Measurements from ENCODE around the gene TTC7B.
"Not testable (repeated sequence)": the region's sequence is repeated elsewhere in the genome, so short reads cannot be mapped to it uniquely, and the experiment has no call there.

TTC7B gene

DNA sequence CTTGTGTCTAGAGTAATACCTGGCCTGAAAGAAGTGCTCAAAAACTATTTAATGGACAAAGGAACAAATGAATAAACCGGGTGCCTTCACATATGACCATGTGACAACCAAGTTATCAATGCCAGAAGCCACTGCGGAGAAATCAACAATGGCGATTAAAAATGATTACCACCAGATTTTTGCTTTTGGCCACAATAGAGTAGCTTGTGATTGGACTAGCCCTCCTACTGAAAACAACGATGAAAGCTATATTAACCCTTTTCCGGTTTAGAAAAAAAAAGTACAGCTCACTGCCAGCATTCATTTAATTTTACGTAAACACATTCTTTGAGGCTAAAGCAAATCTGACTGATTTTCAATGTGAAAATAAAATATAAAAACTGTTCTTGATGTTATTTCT is 41.6 kb upstream of the TTC7B start:
- Histone ChIP-seq H3K4me2 (ENCODE audit: insufficient read depth, low read length) (no peak overlapping the region), H3K36me3 (ENCODE audit: insufficient read depth, low read length) (no peaks in the 10 kb centered on the region)

DNA sequence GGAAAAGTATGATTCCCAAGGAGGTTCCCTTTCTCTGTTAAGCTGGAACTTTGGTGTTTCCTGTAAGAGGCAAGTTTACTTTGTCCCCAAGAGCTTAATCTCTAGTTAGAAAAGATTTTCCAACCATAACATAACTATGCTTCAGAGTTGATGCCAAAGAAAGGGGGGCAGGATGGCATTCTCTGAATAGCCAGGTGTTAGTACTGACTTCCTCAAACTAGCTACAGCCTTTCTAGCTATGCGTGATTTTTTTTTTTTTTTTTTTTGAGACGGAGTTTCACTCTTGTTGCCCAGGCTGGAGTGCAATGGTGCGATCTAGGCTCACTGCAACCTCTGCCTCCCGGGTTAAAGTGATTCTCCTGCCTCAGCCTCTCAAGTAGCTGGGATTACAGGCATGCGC is 39.9 kb upstream of the TTC7B start:
- DNase-seq; H3K27ac ChIP-seq (ENCODE audit: low read length); H3K36me3 ChIP-seq (ENCODE audit: insufficient read depth, low read length); H4K20me1 ChIP-seq (ENCODE audit: insufficient read depth, low read length); H2AFZ ChIP-seq (ENCODE audit: low read depth, low read length); ATAC-seq (ENCODE audit: insufficient read depth, low read depth); H3K9me3 ChIP-seq (ENCODE audit: insufficient read depth, low read length, severe bottlenecking); H3K4me2 ChIP-seq (ENCODE audit: insufficient read depth, low read length); H3K9ac ChIP-seq (ENCODE audit: low read depth, low read length); H3K4me1 ChIP-seq (ENCODE audit: insufficient read depth, low read length); H3K79me2 ChIP-seq (ENCODE audit: insufficient read depth, low read length); H3K4me3 ChIP-seq (ENCODE audit: low read depth in 1 of 2, low read length in 2 of 2); H3K27me3 ChIP-seq (ENCODE audit: insufficient read depth, low read length, poor library complexity): not testable (repeated sequence)

More for the DNA sequence above, 41.6 kb upstream of the TTC7B start:
- Histone ChIP-seq H4K20me1 (ENCODE audit: insufficient read depth, low read length) (no peaks in the 10 kb centered on the region), H3K4me3 (ENCODE audit: low read depth in 1 of 2, low read length in 2 of 2) (no peak overlapping the region), H3K9ac (ENCODE audit: low read depth, low read length) (no peak overlapping the region), H3K27ac (ENCODE audit: low read length) (no peak overlapping the region), H3K9me3 (ENCODE audit: insufficient read depth, low read length, severe bottlenecking) (no peaks in the 10 kb centered on the region), H3K27me3 (ENCODE audit: insufficient read depth, low read length, poor library complexity) (no peaks in the 10 kb centered on the region), H2AFZ (ENCODE audit: low read depth, low read length) (no peak overlapping the region), H3K79me2 (ENCODE audit: insufficient read depth, low read length) (no peaks in the 10 kb centered on the region), H3K4me1 (ENCODE audit: insufficient read depth, low read length) (no peaks in the 10 kb centered on the region)
- ATAC-seq (ENCODE audit: insufficient read depth, low read depth), result no peak
- no peak for DNase-seq
- no peak for TF ChIP-seq EZH2 (IDR thresholded peaks at IDR 0.05; ENCODE audit: borderline replicate concordance, low read depth, low read length, severe bottlenecking)
- no peak for TF ChIP-seq CTCF (IDR thresholded peaks at IDR 0.05; ENCODE audit: borderline replicate concordance, extremely low read depth, low read length, poor library complexity, severe bottlenecking)

- Histone ChIP-seq H3K9me3 (ENCODE audit: insufficient read depth, low read length, severe bottlenecking) (no peaks in the 10 kb centered on the region), H3K27ac (ENCODE audit: low read length) (no peak overlapping the region), H2AFZ (ENCODE audit: low read depth, low read length) (no peak overlapping the region), H3K4me1 (ENCODE audit: insufficient read depth, low read length) (no peaks in the 10 kb centered on the region), H3K27me3 (ENCODE audit: insufficient read depth, low read length, poor library complexity) (no peaks in the 10 kb centered on the region), H3K4me3 (ENCODE audit: low read depth in 1 of 2, low read length in 2 of 2) (no peak overlapping the region), H3K36me3 (ENCODE audit: insufficient read depth, low read length) (no peaks in the 10 kb centered on the region), H3K79me2 (ENCODE audit: insufficient read depth, low read length) (no peaks in the 10 kb centered on the region), H3K4me2 (ENCODE audit: insufficient read depth, low read length) (no peak overlapping the region), H3K9ac (ENCODE audit: low read depth, low read length) (no peak overlapping the region), H4K20me1 (ENCODE audit: insufficient read depth, low read length) (no peaks in the 10 kb centered on the region)
- ATAC-seq (ENCODE audit: insufficient read depth, low read depth) (no peak), DNase-seq (no peak)
- TF ChIP-seq CTCF (IDR thresholded peaks at IDR 0.05; ENCODE audit: borderline replicate concordance, extremely low read depth, low read length, poor library complexity, severe bottlenecking) (no peak), EZH2 (IDR thresholded peaks at IDR 0.05; ENCODE audit: borderline replicate concordance, low read depth, low read length, severe bottlenecking) (no peak)
Observed at GRCh38 chr14:90853116-90853515, 36.9 kb upstream of the TTC7B start.

DNA sequence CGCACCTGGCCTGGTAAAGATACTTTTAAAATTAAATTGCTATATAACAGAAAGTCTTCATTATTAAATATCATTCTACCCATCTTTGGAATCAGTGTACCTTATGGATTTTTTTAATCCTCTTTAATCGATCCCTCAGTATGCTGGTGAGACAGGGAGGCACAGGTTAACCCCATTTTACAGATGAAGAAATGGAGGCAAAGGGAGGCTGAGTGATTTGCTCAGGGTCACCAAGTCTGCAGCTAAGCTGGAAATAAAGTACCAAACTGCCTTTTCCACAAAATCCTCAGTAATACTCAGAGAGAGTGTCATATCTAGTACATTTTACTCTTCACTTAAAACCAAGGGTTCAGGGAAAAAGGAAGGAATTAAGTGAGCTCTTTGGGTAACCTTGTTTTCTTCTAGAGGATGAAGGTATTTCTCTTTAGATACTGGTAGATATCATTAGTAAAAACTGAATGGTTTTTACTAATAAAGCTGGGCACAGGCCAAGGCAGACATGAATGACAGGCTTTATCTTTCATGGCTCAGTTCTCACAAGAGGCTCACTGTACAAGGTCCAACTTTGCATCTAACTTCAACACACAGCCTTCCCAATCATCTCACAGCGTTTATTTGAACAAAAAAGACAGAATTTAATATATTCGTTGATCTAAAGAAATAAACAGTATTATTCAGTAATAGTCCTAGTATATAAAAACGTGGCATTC is 35.3 kb upstream of the TTC7B start:
- Histone ChIP-seq H3K79me2 (ENCODE audit: insufficient read depth, low read length) (no peaks in the 10 kb centered on the region), H3K27me3 (ENCODE audit: insufficient read depth, low read length, poor library complexity) (no peaks in the 10 kb centered on the region), H3K4me2 (ENCODE audit: insufficient read depth, low read length) (no peak overlapping the region), H3K9ac (ENCODE audit: low read depth, low read length) (no peak overlapping the region), H3K27ac (ENCODE audit: low read length) (no peak overlapping the region), H2AFZ (ENCODE audit: low read depth, low read length) (no peak overlapping the region), H3K9me3 (ENCODE audit: insufficient read depth, low read length, severe bottlenecking) (no peaks in the 10 kb centered on the region), H3K36me3 (ENCODE audit: insufficient read depth, low read length) (no peaks in the 10 kb centered on the region), H3K4me1 (ENCODE audit: insufficient read depth, low read length) (no peaks in the 10 kb centered on the region), H3K4me3 (ENCODE audit: low read depth in 1 of 2, low read length in 2 of 2) (no peak overlapping the region), H4K20me1 (ENCODE audit: insufficient read depth, low read length) (no peaks in the 10 kb centered on the region)
- DNase-seq (no peak), ATAC-seq (ENCODE audit: insufficient read depth, low read depth) (no peak)
- no peak for TF ChIP-seq CTCF (IDR thresholded peaks at IDR 0.05; ENCODE audit: borderline replicate concordance, extremely low read depth, low read length, poor library complexity, severe bottlenecking)
